CD14-positive monocyte (primary cell): ENCODE data around the gene NUBP2. TPM values are rescaled to one million over a fixed set of nuclear protein-coding genes. Genes with fewer than 3 reads are reported as not detected.

Experiments used
- DNase-seq, 3 donors: peaks; one replicate each; pipeline ENCODE4 v3.0.0-alpha.2; 2011 to 2022
- H2AFZ ChIP-seq: 2 replicates; pipeline ENCODE4 v1.6.0; 2012; ENCODE audit warnings: mild to moderate bottlenecking, low read depth, low read length, inconsistent platforms; ENCODE audit not compliant: insufficient read depth, poor library complexity, severe bottlenecking
- H3K27ac ChIP-seq, 2 donors: 1 replicate in 1 of 2; 2 replicates in 1 of 2; pipeline ENCODE4 v1.5.1; 2012 to 2013; ENCODE audit warnings: low read length in 2 of 2, control low read depth in 1 of 2, inconsistent platforms in 1 of 2, low read depth in 1 of 2, mild to moderate bottlenecking in 1 of 2
- H3K27me3 ChIP-seq, 2 donors: one replicate each; pipeline versions ENCODE4 v1.6.0 to v1.6.1; 2011 to 2013; ENCODE audit warnings: low read length in 2 of 2; ENCODE audit not compliant: control insufficient read depth in 2 of 2, insufficient read depth in 2 of 2
- H3K36me3 ChIP-seq, 2 donors: replicated peaks in 1 of 2; 1 replicate in 1 of 2; 2 replicates in 1 of 2; pipeline versions ENCODE4 v1.5.1 to v1.6.1; 2012 to 2013; ENCODE audit warnings: low read length in 2 of 2, control low read depth in 1 of 2, inconsistent platforms in 1 of 2, mild to moderate bottlenecking in 1 of 2; ENCODE audit not compliant: insufficient read depth in 2 of 2, control insufficient read depth in 1 of 2
- H3K4me1 ChIP-seq, 2 donors: 1 replicate in 1 of 2; 2 replicates in 1 of 2; pipeline versions ENCODE4 v1.5.1 to v1.6.1; 2012 to 2013; ENCODE audit warnings: low read length in 2 of 2, control low read depth in 1 of 2, inconsistent platforms in 1 of 2, mild to moderate bottlenecking in 1 of 2, moderate library complexity in 1 of 2; ENCODE audit not compliant: insufficient read depth in 2 of 2, control insufficient read depth in 1 of 2
- H3K4me2 ChIP-seq: replicated peaks from 2 replicates; pipeline ENCODE3; 2012; ENCODE audit warnings: low read length, moderate library complexity, mild to moderate bottlenecking; ENCODE audit not compliant: poor library complexity, severe bottlenecking; ENCODE audit errors: extremely low read depth
- H3K4me3 ChIP-seq, 3 experiments: fragments of 200-600 bp in 1 of 3; sonication (generic) in 1 of 3; replicated peaks in 1 of 3; 1 replicate in 2 of 3; 2 replicates in 1 of 3; pipeline ENCODE4 v1.5.1; 2011 to 2013; ENCODE audit warnings: low read length in 3 of 3, mild to moderate bottlenecking in 3 of 3, control low read depth in 2 of 3, low read depth in 2 of 3, inconsistent platforms in 1 of 3, moderate library complexity in 1 of 3
- H3K79me2 ChIP-seq: 2 replicates; pipeline ENCODE4 v1.6.0; 2012; ENCODE audit warnings: mild to moderate bottlenecking, control low read depth, inconsistent platforms, low read length, moderate library complexity; ENCODE audit not compliant: insufficient read depth
- H3K9ac ChIP-seq: 2 replicates; pipeline ENCODE4 v1.6.0; 2017; ENCODE audit warnings: low read length, mild to moderate bottlenecking; ENCODE audit not compliant: insufficient read depth, poor library complexity, severe bottlenecking
- H3K9me3 ChIP-seq, 2 donors: replicated peaks in 1 of 2; 1 replicate in 1 of 2; 2 replicates in 1 of 2; pipeline versions ENCODE4 v1.5.1 to v1.6.1; 2012 to 2013; ENCODE audit warnings: low read length in 2 of 2, control low read depth in 1 of 2; ENCODE audit not compliant: control insufficient read depth in 1 of 2, insufficient read depth in 1 of 2
- H4K20me1 ChIP-seq: 2 replicates; pipeline ENCODE4 v1.6.0; 2012; ENCODE audit warnings: mild to moderate bottlenecking, low read length, control low read depth, moderate library complexity; ENCODE audit not compliant: insufficient read depth
- H3K27ac Mint-ChIP-seq, 7 donors: one replicate each; pipeline ENCODE4 v1.8.0; 2020; ENCODE audit warnings: mild to moderate bottlenecking in 7 of 7, mixed read lengths in 7 of 7, moderate library complexity in 6 of 7, inconsistent platforms in 2 of 7
- H3K27me3 Mint-ChIP-seq, 3 donors: one replicate each; pipeline ENCODE4 v1.8.0; 2021 to 2022; ENCODE audit warnings: low read depth in 3 of 3, mild to moderate bottlenecking in 3 of 3, mixed read lengths in 3 of 3, moderate library complexity in 3 of 3, inconsistent platforms in 1 of 3
- H3K36me3 Mint-ChIP-seq, 2 donors: one replicate each; pipeline ENCODE4 v1.8.0; 2020; ENCODE audit warnings: mixed read lengths in 2 of 2, inconsistent platforms in 1 of 2, mild to moderate bottlenecking in 1 of 2
- H3K4me1 Mint-ChIP-seq: one replicate; pipeline ENCODE4 v1.8.0; 2020; ENCODE audit warnings: mild to moderate bottlenecking, mixed read lengths
- H3K4me3 Mint-ChIP-seq, 2 donors: one replicate each; pipeline ENCODE4 v1.8.0; 2020; ENCODE audit warnings: mild to moderate bottlenecking in 2 of 2, mixed read lengths in 2 of 2, moderate library complexity in 1 of 2
- H3K9me3 Mint-ChIP-seq, 7 donors: one replicate each; pipeline ENCODE4 v1.8.0; 2020 to 2022; ENCODE audit warnings: mixed read lengths in 7 of 7, mild to moderate bottlenecking in 6 of 7, moderate library complexity in 6 of 7, inconsistent platforms in 2 of 7
- CTCF ChIP-seq: fragments of 200-600 bp; IDR thresholded peaks from one replicate; pipeline ENCODE4 v1.8.0; 2022; ENCODE audit warnings: antibody characterized with exemption, mild to moderate bottlenecking
- WGBS: methylation state at CpG from one replicate; pipeline ENCODE4 v1.1.5; 2013; ENCODE audit warnings: missing lambda C conversion rate; ENCODE audit not compliant: insufficient coverage; 5-methylcytosine and 5-hydroxymethylcytosine counted together
- intact Hi-C, 2 donors: fragments of 100-400 bp; cut with micrococcal nuclease; formaldehyde crosslinking; loops; one replicate each; pipeline versions ENCODE4 v1.15.0 to v1.15.1; 2023
- polyA plus RNA-seq, 3 donors: library from polyadenylated mRNA; depleted of rRNA in 1 of 3; unstranded in 2 of 3; stranded (reverse) in 1 of 3; fragments of 300-500 nt in 2 of 3; fragments of >200 nt in 1 of 3; fragmentation: Illumina TruSeq in 2 of 3; gene quantifications; 1 replicate in 2 of 3; 2 replicates in 1 of 3; pipeline ENCODE4 v1.2.3, GENCODE V29; 2012 to 2021

The NUBP2 gene
- polyA plus RNA-seq, 3 donors: 34.4 to 69.5 (median 57.9) TPM

GRCh38 chr16:1734816-1735215 lies 47.9 kb upstream of the NUBP2 start:
- peaks cover 13 to 14% of the 10 kb centered on the region in 2 donors for H3K4me1 ChIP-seq
- H3K27me3 Mint-ChIP-seq: peaks cover 0 to 3% (median 0%) of the 10 kb centered on the region in 3 donors
- no peak overlapping the region for H2AFZ ChIP-seq
- peak overlapping the region in 1 of 7 donors; percentile 68 for H3K27ac Mint-ChIP-seq
- no peak overlapping the region for H3K4me3 ChIP-seq
- peaks cover 33 to 36% of the 10 kb centered on the region in 2 donors for H3K36me3 ChIP-seq
- H3K79me2 ChIP-seq: peaks cover 6% of the 10 kb centered on the region
- intact Hi-C loops: no loop called here
- peaks cover 0 to 34% of the 10 kb centered on the region in 2 donors for H3K9me3 ChIP-seq
- H3K36me3 Mint-ChIP-seq: peaks cover 20 to 31% of the 10 kb centered on the region in 2 donors
- H3K4me3 Mint-ChIP-seq: no peak overlapping the region
- H3K4me1 Mint-ChIP-seq: peaks cover 12% of the 10 kb centered on the region
- no peak overlapping the region for H3K27ac ChIP-seq
- no peak for DNase-seq
- H3K9me3 Mint-ChIP-seq: peaks cover 0 to 10% (median 2%) of the 10 kb centered on the region in 7 donors
- 98% methylated on average over 20 of the region's 22 CpGs for WGBS
- no peak overlapping the region for H3K9ac ChIP-seq
- TF ChIP-seq CTCF: no peak
- H3K27me3 ChIP-seq: no peaks in the 10 kb centered on the region
- H3K4me2 ChIP-seq: no peak overlapping the region
- peaks cover 33% of the 10 kb centered on the region for H4K20me1 ChIP-seq

- Mint-ChIP-seq H3K9me3 (peaks cover 0 to 1% (median 0%) of the 10 kb centered on the region in 7 donors), H3K27me3 (no peaks in the 10 kb centered on the region), H3K4me1 (no peaks in the 10 kb centered on the region), H3K27ac (no peak overlapping the region), H3K4me3 (no peak overlapping the region), H3K36me3 (peaks cover 16 to 23% of the 10 kb centered on the region in 2 donors)
- Histone ChIP-seq H3K9me3 (peaks cover 0 to 24% of the 10 kb centered on the region in 2 donors), H3K27me3 (no peaks in the 10 kb centered on the region), H3K27ac (no peak overlapping the region), H3K4me1 (no peaks in the 10 kb centered on the region), H3K9ac (no peak overlapping the region), H3K36me3 (peaks cover 38 to 47% of the 10 kb centered on the region in 2 donors), H4K20me1 (peaks cover 24% of the 10 kb centered on the region), H2AFZ (no peak overlapping the region), H3K79me2 (no peaks in the 10 kb centered on the region), H3K4me2 (no peak overlapping the region), H3K4me3 (no peak overlapping the region)
- DNase-seq: no peak
- intact Hi-C loops: no loop called here
- 98% methylated on average over 24 of the region's 33 CpGs for WGBS
- TF ChIP-seq CTCF: no peak
These were observed 42.5 kb upstream of the NUBP2 start for GRCh38 chr16:1740234-1740633.
